ENCODE measurements around the gene CD40. TPM values are rescaled to one million over a fixed set of nuclear protein-coding genes. Genes with fewer than 3 reads are reported as not detected.

Gene CD40
- 0.31 TPM for total RNA-seq

DNA sequence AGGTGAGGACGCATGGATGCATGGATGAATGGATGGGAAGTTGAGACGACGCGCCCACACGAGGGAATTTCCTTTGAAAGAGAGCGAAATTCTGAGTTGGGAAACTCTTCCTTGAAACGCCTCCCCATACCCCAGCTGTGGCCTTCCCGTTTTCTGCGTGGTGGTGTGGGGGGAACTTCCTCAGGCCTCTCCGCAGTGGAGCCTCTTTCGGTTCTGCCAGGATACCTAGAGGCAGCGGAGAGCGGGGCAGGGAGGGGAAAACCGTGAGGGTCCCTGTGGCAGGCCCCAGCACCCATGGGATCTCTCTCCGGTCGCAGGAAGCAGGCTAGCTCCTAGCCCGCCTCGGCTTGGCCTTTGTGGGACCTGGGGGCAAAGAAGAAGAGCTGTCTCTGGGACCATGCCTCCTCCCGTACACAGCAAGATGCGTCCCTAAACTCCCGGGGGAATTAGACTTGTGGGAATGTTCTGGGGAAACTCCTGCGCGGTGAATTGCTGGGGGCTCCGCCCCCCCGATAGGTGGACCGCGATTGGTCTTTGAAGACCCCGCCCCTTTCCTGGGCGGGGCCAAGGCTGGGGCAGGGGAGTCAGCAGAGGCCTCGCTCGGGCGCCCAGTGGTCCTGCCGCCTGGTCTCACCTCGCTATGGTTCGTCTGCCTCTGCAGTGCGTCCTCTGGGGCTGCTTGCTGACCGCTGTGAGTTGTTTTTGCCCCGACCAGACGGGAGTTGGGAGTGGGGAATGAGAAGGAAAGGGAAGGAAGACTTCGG lies at the start of gene CD40:
CD40 (plus strand) TSS at position 611 of the 764 bp plus-strand sequence; CDS start at position 641, 30 bp downstream.

DNA sequence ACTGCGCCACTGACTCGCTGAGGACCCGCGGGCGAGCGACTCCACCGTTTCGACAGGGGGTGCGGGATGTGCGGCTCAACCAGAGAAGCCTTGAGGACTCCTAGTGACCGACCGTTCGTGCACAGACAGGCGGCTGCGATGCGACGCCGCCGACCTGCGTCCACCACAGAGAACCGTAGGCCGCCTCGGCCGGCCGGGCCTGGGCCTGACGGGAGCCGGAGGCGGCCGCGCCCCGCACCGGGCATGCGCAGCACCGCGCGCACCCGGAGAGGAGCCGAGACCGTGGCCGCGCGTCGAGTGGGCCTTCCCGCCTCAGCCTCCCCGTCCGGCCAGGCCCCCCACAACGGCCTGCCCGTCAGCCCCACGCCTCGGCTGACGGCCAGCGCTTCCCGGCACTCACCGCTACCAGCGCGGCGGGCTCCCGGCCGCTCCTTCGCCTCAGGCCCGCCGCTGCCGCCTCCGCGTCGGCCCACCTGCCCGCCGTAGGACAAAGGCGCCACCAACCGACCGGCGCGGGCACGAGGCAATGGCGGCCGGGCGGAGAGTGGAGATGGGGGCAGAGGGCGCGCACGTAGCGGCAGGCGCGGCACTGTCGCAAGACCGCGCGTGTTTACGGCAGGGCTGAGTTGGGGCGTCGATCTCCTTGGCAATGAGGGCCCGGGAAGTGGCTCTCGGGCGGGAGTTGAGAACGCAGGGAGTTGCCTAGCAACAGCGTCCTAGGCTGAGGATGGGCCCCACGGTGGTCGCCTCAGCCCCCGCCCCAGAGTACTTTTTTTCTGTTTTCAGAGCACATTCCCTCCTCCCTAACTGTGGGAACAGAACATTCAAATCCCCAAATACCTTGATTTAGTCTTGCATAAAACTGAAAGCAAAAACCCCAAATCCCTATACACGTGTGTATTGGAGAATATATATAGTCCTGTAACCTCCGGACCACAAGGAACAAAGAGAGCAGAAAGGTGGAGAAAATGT lies 28.4 kb upstream of the CD40 start, which contains the start of gene NCOA5:
NCOA5 (minus strand) TSS at position 546 of the 972 bp plus-strand sequence. CDS start 10,538 bp downstream, outside the sequence.

Other genes with a start within 250 kb of the CD40 start
- 7.8 TPM for gene ZSWIM1, start 237.1 kb upstream of the CD40 start, total RNA-seq
- gene SPATA25, start 230.7 kb upstream of the CD40 start, total RNA-seq, result 4.4 TPM
- gene NEURL2, start 227.1 kb upstream of the CD40 start, total RNA-seq, result 6.9 TPM
- gene CTSA, start 227.0 kb upstream of the CD40 start, total RNA-seq, result 21.9 TPM
- 13.5 TPM for gene PLTP, start 206.2 kb upstream of the CD40 start, total RNA-seq
- gene PCIF1, start 183.6 kb upstream of the CD40 start, total RNA-seq, result 23.8 TPM
- 31.0 TPM for gene ZNF335, start 146.1 kb upstream of the CD40 start, total RNA-seq
- not detected for gene MMP9, start 109.4 kb upstream of the CD40 start, total RNA-seq
- 33.8 TPM for gene SLC12A5, start 89.1 kb upstream of the CD40 start, total RNA-seq
- gene NCOA5, start 28.4 kb upstream of the CD40 start, total RNA-seq, result 28.2 TPM
- gene CDH22, start 190.2 kb downstream of the CD40 start, total RNA-seq, result 1.6 TPM

Data from parietal lobe (tissue), 1 donor.